ENCODE measurements around the gene ZNF780A.

- TF ChIP-seq, protein P1, sequence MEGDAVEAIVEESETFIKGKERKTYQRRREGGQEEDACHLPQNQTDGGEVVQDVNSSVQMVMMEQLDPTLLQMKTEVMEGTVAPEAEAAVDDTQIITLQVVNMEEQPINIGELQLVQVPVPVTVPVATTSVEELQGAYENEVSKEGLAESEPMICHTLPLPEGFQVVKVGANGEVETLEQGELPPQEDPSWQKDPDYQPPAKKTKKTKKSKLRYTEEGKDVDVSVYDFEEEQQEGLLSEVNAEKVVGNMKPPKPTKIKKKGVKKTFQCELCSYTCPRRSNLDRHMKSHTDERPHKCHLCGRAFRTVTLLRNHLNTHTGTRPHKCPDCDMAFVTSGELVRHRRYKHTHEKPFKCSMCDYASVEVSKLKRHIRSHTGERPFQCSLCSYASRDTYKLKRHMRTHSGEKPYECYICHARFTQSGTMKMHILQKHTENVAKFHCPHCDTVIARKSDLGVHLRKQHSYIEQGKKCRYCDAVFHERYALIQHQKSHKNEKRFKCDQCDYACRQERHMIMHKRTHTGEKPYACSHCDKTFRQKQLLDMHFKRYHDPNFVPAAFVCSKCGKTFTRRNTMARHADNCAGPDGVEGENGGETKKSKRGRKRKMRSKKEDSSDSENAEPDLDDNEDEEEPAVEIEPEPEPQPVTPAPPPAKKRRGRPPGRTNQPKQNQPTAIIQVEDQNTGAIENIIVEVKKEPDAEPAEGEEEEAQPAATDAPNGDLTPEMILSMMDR (IDR thresholded peaks at IDR 0.05) = peak; percentile 57 to 75 (median 69)
- TF ChIP-seq POLR2A (IDR thresholded peaks at IDR 0.05) (no peak), EP300 (IDR thresholded peaks at IDR 0.05) (no peak)
These were observed 49.0 kb upstream of the ZNF780A start for GRCh38 chr19:40139533-40140287.

Data from tibial nerve (tissue), 4 donors.